ENCODE data around the gene MYEF2. TPM values are rescaled to one million over a fixed set of nuclear protein-coding genes. Genes with fewer than 3 reads are reported as not detected.

The MYEF2 gene
- total RNA-seq, 1 donor = 5.1 TPM

DNA sequence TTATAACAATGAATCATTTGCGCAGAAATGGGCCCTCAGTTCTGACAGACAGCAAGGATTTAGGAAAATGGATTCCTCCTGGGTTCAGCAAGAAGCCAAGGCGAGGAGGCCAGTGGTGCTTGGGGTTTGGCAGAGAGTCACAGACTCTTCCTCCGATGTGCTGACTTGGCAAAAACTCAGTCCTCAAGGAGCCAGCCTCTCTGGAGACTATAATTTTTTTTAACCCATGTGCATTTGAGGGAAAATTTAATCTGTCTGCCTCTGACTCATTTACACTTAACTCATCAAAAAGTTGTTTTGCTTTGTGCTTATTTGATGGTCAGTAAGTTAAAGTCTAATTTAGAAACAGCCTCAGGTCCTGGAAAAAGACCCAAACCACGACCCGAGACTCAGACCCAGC, 91.5 kb downstream of the MYEF2 start:
- TF ChIP-seq, protein P1, sequence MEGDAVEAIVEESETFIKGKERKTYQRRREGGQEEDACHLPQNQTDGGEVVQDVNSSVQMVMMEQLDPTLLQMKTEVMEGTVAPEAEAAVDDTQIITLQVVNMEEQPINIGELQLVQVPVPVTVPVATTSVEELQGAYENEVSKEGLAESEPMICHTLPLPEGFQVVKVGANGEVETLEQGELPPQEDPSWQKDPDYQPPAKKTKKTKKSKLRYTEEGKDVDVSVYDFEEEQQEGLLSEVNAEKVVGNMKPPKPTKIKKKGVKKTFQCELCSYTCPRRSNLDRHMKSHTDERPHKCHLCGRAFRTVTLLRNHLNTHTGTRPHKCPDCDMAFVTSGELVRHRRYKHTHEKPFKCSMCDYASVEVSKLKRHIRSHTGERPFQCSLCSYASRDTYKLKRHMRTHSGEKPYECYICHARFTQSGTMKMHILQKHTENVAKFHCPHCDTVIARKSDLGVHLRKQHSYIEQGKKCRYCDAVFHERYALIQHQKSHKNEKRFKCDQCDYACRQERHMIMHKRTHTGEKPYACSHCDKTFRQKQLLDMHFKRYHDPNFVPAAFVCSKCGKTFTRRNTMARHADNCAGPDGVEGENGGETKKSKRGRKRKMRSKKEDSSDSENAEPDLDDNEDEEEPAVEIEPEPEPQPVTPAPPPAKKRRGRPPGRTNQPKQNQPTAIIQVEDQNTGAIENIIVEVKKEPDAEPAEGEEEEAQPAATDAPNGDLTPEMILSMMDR (IDR thresholded peaks at IDR 0.05; ENCODE audit: insufficient read depth, low read length) = no peak
- DNase-seq (ENCODE audit: low read depth) = peak; percentile 44
- H3K4me3 ChIP-seq (ENCODE audit: low read depth, low read length) = no peak overlapping the region

DNA sequence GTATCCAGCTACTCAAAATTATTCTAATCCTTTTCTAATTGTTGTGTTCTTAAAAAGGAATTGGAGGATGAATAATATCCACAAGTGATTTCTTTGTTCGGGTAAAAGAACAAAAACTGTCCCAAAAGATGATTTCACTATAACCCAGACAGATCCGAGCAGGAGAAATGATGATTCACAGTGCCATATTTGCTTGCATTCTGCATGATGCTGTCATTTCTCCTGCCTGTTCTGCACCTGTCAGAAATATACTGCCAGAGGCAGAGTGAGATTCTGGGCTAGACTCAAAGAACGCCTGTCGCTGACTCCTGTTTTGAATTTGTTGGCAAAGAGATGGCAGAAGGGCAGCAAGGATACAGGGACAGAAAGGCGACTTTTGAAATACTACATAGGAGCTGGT, 92.0 kb downstream of the MYEF2 start:
- TF ChIP-seq, protein P1 (IDR thresholded peaks at IDR 0.05; ENCODE audit: insufficient read depth, low read length) = no peak
- no peak for DNase-seq (ENCODE audit: low read depth)
- H3K4me3 ChIP-seq (ENCODE audit: low read depth, low read length) = no peak overlapping the region

DNA sequence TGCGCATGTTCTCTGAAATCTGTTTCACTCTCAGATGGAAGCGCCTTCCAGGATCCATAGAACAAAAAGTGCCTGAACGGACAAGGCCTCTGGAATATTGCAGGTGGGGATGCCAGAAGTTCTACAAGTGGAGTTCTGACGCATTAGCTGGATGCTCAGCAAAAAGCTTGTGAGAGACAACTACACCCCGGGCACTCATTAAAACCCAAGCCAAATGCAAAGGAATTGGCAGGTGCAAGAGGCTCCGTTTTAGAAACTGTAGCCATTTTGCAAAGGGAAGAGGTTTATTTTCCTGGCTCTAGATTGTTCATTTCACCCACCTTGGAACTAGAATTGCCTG, 92.5 kb downstream of the MYEF2 start:
- H3K4me3 ChIP-seq (ENCODE audit: low read depth, low read length) = no peak overlapping the region
- TF ChIP-seq, protein P1 (IDR thresholded peaks at IDR 0.05; ENCODE audit: insufficient read depth, low read length) = no peak
- no peak for DNase-seq (ENCODE audit: low read depth)

DNA sequence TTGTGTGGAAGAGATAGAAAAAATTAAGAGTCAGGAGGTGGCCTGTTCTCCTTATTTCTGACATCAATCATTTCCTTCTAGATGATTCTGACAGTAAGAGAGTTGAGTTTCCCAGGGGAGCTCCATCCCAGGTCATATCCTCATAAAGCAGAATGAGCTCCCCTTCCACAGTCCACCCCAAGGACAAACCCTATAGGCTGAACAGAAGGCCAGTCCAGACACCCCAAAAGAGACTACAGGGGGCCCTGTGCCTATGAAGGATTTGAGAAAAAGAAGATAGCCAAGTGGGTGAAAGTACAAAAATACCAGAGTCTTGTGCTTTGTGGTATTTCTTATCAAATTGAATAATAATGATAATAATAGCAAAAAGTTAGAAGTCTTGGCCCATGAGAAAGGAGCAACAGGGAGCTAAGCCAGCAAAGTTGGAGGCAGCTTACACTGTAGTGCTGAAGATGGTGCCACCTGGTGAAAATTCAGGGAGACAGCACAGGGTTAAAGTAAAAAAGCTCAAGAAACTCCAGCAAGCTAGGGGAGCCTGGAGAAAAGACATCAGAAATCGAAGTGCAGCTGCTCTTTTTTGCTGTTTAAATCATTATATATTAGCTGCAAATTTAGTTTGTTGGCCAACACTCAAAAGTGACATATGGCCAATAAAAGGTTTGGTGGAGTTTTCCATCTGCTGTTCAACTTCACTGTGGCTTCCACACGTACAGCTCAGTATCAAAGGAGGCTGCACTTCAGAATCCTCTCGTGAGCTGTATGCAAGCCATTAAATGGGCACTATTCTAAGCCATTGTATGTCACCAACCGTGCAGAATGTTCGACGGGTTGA, 93.1 kb downstream of the MYEF2 start:
- TF ChIP-seq, protein P1 (IDR thresholded peaks at IDR 0.05; ENCODE audit: insufficient read depth, low read length) = peak; percentile 38
- no peak overlapping the region for H3K4me3 ChIP-seq (ENCODE audit: low read depth, low read length)
- DNase-seq (ENCODE audit: low read depth) = peak; percentile 40

Other genes starting within 250 kb of the MYEF2 start
- not detected in 2 replicates for gene SLC24A5, start 57.3 kb downstream of the MYEF2 start, total RNA-seq (ENCODE audit: low replicate concordance)
- gene CTXN2, start 13.4 kb upstream of the MYEF2 start, total RNA-seq (ENCODE audit: low replicate concordance) = not detected in 2 replicates
- under 0.01 TPM in 1 of 2 replicates, not detected in the other for gene SLC12A1, start 28.0 kb upstream of the MYEF2 start, total RNA-seq (ENCODE audit: low replicate concordance)
- 70.4 and 72.0 TPM in 2 replicates for gene DUT, start 153.1 kb upstream of the MYEF2 start, total RNA-seq (ENCODE audit: low replicate concordance)